HG02610 (cell line): ENCODE measurements around the gene MAPK8.
"Not testable (repeated sequence)": the region's sequence is repeated elsewhere in the genome, so short reads cannot be mapped to it uniquely, and the experiment has no call there.

Experiments
- ATAC-seq: cut with Tn5 transposase; IDR thresholded peaks from one replicate; pipeline ENCODE4 v1.9.1; 2021; ENCODE audit warnings: mild to moderate bottlenecking, moderate library complexity; ENCODE audit not compliant: unreplicated experiment

The MAPK8 gene

DNA sequence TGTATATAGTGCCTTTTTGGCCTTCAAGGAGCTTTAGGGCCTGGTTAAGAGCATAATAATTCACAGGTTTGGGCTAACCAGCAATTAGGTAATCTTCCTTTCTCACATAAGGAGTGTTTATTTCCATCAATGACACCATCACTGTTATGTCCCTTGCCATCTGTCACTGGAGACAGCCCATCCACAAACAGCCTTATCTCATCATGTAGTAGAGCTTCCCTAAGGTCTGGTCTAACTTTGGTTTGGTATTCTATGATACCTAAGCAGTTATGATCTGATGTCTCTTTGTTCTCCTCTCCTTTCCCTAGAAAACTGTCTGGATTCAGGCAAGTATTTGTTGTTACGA is 26.4 kb downstream of the MAPK8 start:
- ATAC-seq, result no peak

- no peak for ATAC-seq
These were observed 27.4 kb downstream of the MAPK8 start for GRCh38 chr10:48333856-48334255.

DNA sequence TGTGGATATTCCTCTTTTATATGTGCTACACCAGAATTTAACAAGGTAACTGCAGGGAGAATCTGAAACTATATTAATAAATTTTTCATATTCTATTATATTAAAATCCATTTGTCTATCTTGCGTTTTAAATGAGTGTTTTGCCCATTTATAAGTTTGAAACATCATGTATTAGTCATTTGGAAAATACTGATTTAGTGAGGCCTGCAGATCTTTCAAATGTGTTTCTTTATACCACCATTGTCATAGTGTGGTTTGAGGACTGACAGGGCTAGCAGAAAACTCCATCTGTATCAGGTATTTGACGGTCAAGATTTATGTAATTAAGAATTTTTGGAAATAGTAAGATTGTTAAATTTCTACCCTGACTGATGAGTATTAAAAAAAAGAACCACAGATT is 29.3 kb downstream of the MAPK8 start:
- no peak for ATAC-seq

- ATAC-seq, result peak; percentile 93
These were observed 30.6 kb downstream of the MAPK8 start for GRCh38 chr10:48336978-48337599.

DNA sequence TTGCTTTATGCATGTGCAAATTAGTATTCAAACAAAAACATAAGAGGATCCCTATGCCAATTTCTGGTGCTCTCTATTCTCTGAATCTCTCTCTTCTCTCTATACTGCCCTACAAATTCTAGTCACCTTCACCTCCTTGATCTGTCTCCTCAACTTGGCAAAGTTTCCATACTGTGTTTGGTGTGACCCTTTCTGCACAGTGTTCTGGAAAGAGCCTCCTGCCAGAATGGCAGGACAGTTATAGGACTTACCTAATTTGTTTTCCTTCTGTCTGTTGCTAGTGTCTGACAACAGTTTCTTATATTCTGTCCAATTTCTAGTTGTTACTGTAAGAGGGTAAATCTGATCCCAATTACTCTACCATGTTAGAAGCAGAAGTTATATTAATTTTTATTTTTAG is 34.3 kb downstream of the MAPK8 start:
- ATAC-seq, result no peak

DNA sequence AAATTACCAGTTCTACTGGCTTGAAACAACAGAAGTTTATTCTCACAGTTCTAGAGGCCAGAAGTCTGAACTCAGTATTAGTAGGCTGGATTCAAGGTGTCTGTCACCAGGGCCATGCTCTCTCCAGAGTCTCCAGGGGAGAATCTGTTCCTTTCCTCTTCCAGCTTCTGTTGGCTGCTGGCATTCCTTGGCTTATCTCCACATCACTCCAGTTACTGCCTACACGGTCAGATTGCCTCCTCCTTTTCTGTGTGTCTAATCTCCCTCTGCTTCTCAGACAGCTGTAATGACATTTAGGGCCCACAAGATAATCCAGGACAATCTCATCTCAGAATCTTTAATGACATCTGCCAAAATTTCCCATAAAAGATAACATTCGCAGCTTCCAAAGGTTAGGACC is 36.6 kb downstream of the MAPK8 start:
- ATAC-seq, result no peak

DNA sequence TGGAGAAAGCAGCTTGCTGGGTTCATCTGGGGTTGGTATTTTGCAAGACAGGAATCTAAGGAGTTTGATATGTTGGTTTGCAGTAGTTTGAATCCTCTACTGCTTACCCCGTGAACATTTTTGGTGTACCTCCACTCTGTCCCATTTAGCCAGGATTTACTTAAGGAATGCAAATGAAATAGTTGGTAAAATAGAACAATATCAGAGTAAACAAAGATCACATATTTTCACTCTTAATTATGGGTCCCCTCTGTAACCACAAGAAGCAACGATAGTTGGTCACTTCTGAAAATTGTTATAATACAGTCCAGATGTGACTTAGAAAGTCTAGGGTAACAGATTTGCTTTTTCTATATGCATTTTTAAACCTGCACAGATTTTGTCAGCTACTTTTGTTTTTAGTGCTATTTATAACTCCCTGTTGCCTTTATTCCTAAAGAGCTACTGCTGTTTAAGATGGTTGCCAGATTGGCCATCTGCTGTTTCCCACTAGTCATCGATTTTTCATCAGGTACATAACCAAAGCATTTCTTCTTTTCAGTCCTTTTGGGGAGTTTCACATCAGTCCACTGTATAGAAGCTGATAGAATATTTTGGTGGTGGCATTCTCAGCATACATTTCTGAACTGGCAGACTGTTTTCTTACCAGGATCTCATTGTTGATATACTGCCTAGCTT is 37.6 kb downstream of the MAPK8 start:
- no peak for ATAC-seq

DNA sequence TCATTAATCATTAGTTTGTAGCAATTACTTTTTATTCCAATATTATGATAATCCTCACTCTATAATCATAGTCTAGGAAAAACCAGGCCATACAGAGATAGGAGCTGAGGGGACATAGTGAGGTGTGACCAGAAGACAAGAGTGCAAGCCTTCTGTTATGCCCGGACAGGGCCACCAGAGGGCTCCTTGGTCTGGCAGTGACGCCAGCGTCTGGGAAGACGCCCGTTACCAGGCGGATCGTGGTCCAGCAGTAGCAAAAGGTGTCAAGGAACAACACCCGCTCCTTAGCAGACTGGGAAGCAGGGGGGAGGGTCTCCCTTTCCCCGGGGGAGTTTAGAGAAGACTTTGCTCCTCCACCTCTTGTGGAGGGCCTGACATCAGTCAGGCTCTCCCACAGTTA is 39.8 kb downstream of the MAPK8 start:
- ATAC-seq, result not testable (repeated sequence)

DNA sequence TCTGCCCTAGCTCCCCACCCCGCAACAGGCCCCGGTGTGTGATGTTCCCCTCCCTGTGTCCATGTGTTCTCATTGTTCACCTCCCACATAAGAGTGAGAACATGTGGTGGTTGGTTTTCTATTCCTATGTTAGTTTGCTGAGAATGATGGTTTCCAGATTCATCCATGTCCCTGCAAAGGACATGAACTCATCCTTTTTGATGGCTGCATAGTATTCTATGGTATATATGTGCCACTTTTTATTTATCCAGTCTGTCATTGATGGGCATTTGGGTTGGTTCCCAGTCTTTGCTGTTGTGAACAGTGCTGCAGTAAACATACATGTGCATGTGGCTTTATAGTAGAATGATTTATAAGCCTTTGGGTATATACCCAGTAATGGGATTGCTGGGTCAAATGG is 41.1 kb downstream of the MAPK8 start:
- ATAC-seq, result not testable (repeated sequence)

DNA sequence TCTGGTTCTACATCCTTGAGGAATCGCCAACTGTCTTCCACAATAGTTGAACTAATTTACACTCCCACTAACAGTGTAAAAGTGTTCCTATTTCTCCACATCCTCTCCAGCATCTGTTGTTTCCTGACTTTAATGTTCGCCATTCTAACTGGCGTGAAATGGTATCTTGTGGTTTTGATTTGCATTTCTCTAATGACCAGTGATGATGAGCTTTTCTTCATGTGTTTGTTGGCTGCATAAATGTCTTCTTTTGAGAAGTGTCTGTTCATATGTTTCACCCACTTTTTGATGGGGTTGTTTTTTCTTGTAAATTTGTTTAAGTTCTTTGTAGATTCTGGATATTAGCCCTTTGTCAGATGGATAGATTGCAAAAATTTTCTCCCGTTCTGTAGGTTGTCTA is 41.5 kb downstream of the MAPK8 start:
- ATAC-seq, result not testable (repeated sequence)

DNA sequence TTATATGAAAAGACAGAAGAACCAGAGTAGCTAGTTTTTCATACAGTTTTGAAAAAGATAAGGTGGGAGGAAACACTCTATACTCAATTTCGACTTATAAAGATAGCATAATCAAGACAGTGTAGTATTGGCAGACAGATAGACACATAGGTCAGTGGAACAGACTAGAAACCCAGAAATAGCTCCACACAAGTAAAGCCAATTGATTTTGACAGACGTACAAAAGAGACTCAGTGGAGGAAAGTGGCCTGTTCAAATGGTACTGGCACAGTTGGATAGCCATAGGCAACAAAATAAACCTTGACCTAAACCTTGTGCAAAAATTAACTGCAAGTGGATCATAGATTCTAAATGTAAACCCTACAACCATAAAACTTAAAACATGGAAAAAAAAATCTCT is 46.8 kb downstream of the MAPK8 start:
- ATAC-seq, result no peak

DNA sequence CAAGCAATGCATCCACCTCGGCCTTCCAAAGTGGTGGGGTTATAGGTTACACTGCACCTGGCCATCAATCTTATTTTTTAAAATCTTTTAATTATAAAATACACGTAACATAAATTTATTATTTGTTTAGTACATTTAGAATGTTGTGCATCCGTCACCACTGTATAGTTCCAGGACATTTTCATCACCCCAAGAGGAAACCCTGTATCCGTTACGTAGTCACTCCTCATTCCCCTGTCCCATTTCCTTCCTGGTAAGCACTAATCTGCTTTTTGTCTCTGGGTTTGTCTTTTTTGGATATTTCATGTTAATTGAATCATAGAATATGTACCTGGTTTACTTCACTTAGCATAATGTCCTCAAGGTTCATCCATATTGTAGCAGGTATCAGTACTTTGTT is 51.2 kb downstream of the MAPK8 start:
- ATAC-seq, result no peak

GRCh38 chr10:48358162-48358561 is 51.7 kb downstream of the MAPK8 start:
- ATAC-seq, result no peak

DNA sequence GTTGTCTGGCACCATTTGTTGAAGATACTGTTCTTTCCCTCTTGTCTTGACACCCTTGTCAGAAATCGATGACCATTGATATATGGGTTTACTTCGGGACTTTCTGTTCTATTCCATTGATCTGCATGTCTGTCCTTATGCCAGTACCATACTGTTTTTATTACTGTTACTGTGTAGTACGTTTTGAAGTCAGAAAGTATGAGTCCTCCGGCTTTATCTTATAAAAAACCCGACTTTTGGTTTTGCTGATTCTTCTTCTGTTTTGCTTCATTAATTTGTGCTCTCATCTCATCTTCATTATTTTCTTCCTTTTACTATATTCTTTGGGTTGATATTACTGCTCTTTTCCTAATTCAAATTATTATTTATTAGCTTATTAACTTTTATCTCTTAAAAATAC is 52.4 kb downstream of the MAPK8 start:
- no peak for ATAC-seq

DNA sequence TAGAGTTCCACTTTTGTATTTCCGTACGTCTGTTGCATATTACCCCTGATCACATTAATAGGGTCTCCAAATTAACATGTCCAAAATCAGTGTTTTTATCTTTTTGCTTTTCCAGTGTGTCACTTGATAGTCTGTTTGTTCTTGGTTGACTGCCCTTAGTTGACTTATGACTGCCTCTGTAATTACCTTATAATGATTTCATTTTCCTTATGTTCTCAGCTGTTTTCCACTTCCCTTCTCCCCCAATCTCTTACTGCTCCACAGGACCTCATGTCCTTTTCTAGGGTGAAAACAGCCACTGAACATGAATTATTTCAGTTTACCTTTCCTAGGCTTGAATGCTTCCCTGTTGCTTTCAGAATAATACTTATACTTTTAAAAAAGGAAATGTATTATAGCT is 54.7 kb downstream of the MAPK8 start:
- ATAC-seq, result no peak

DNA sequence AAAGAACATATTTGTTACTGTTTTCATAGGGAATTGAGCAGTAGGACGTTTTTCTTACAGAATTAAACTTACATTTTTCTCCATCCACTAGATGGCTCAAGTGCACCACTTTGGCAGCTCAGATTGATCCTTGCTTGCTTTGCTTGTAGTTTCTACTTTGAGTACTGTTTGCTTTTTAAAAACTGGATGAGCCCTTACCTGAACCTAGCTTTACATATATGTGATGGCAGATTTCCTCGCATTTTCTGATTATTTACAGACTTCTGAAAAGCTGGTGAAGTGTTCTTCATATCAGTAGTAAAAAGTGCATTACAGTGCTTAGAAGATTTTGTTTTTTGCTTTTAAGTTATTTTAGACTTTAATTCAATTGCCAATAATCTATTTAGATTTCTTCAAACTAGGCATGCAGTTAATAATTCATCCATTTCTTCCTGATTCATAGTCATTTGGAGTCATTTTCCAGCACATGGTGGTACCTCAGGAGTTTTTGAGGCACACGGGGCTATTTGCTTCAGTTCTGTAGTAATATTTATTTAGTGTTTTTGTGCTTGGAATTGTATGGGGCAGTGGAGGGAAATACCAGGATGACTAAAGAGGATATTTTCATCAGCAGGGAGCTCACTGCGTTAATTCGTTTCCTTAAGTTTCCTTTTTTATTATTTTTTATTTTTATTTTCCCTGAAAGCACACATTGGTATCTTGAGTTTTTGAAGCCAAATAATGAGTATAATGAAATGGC is 57.3 kb downstream of the MAPK8 start:
- peak; percentile 46 for ATAC-seq

GRCh38 chr10:48364659-48365405 is 58.4 kb downstream of the MAPK8 start:
- no peak for ATAC-seq

DNA sequence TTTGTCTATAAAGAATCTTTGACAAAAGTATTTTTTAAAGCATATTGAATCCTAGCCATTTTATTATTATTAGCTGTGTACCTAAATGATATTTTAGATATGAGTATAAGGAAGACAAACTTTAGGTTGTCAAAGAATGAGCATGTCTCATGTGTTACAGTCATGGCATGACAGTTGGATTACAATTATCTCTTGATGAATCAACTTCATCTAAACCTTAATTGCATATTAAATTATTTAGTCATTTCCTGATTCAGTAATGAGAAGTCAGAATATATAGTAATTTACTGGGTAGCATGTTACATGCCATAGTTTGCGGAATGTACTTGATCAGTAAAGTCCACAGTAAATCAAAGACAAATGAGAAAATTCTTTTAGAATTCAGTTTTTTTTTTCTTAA is 59.2 kb downstream of the MAPK8 start:
- ATAC-seq, result no peak

DNA sequence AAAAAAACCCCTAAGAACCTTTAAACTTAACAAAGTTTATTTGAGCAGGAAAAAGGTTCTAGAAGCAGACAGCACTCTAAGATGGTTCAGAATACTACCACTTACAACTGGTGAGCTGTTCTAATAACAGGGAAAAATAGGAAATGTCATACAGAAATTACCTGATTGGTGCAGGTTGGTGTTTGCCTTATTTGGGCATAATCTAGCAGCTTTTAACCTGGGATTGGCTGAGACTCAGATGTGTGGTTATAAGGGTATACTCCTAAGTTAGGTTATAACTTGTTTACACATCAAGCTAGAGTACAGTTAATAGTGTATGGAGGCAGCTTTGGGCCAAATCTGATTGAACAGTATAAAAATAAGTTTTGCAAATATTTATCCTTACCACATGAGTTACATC is 59.8 kb downstream of the MAPK8 start:
- no peak for ATAC-seq

DNA sequence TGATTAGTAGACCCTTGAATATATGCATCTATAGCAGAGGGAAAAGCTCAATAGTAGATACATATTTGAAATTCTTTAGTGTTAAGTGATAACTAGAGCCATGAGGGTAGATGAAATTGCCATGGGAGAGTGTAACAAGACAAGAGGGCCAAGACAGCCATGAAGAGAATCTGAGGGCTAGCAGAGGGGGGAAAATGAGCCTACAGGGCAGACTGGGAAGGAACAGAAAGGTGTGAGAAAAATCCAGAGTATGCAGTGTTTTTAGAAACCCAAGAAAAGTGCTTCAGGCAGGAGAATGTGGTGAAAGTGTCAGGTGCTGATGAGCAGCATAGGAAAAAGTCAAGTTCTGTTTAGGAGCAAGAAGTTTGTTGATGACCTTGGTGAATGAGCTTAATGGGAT is 63.0 kb downstream of the MAPK8 start:
- no peak for ATAC-seq

GRCh38 chr10:48377751-48378530 is 71.5 kb downstream of the MAPK8 start:
- no peak for ATAC-seq
